Liver (tissue), 9 donors: ENCODE results near the gene SLK. TPM values are rescaled to one million over a fixed set of nuclear protein-coding genes. Genes with fewer than 3 reads are reported as not detected.

Experiments
- DNase-seq: peaks from one replicate; pipeline ENCODE4 v3.0.0-alpha.2; 2017; ENCODE audit warnings: low spot score
- H3K27ac ChIP-seq, 2 donors: one replicate each; pipeline ENCODE4 v1.7.0; 2013; ENCODE audit warnings: inconsistent platforms in 2 of 2, low read length in 2 of 2, control low read depth in 1 of 2, low read depth in 1 of 2, mild to moderate bottlenecking in 1 of 2
- H3K27me3 ChIP-seq, 4 donors: one replicate each; pipeline versions ENCODE4 v1.6.1 to v1.7.0; 2013; ENCODE audit warnings: low read length in 3 of 4, inconsistent platforms in 1 of 4, mild to moderate bottlenecking in 1 of 4, moderate library complexity in 1 of 4; ENCODE audit not compliant: control insufficient read depth in 4 of 4, insufficient read depth in 4 of 4
- H3K36me3 ChIP-seq, 4 donors: one replicate each; pipeline versions ENCODE4 v1.6.1 to v1.7.0; 2013; ENCODE audit warnings: low read length in 3 of 4, mild to moderate bottlenecking in 3 of 4, low read depth in 1 of 4, moderate library complexity in 1 of 4; ENCODE audit not compliant: control insufficient read depth in 4 of 4, insufficient read depth in 3 of 4
- H3K4me1 ChIP-seq, 4 donors: one replicate each; pipeline versions ENCODE4 v1.6.1 to v1.7.0; 2013; ENCODE audit warnings: low read length in 3 of 4, mild to moderate bottlenecking in 3 of 4, moderate library complexity in 1 of 4; ENCODE audit not compliant: control insufficient read depth in 4 of 4, insufficient read depth in 4 of 4
- H3K4me3 ChIP-seq, 3 donors: one replicate each; pipeline versions ENCODE4 v1.6.1 to v1.7.0; 2013; ENCODE audit warnings: low read length in 3 of 3, control low read depth in 1 of 3, low read depth in 1 of 3, mild to moderate bottlenecking in 1 of 3
- H3K9ac ChIP-seq, 2 donors: one replicate each; pipeline ENCODE4 v1.7.0; 2013; ENCODE audit warnings: low read length in 2 of 2, mild to moderate bottlenecking in 2 of 2, moderate library complexity in 2 of 2, control low read depth in 1 of 2, low read depth in 1 of 2
- H3K9me3 ChIP-seq, 4 donors: one replicate each; pipeline versions ENCODE4 v1.6.1 to v1.7.0; 2013; ENCODE audit warnings: low read length in 3 of 4; ENCODE audit not compliant: control insufficient read depth in 4 of 4
- EGR1 ChIP-seq, 2 donors: IDR thresholded peaks; 2 replicates each; pipeline ENCODE4 v1.6.1; 2016 to 2018; ENCODE audit warnings: antibody characterized with exemption in 2 of 2, low read depth in 2 of 2
- FOXA1 ChIP-seq: IDR thresholded peaks from 2 replicates; pipeline ENCODE4 v1.6.1; 2016; ENCODE audit warnings: antibody characterized with exemption
- FOXA2 ChIP-seq: IDR thresholded peaks from 2 replicates; pipeline ENCODE4 v1.6.1; 2016; ENCODE audit warnings: antibody characterized with exemption
- GABPA ChIP-seq, 2 donors: IDR thresholded peaks in 1 of 2; conservative IDR thresholded peaks in 1 of 2; 2 replicates each; pipeline ENCODE4 v1.6.1; 2016; ENCODE audit warnings: antibody characterized with exemption in 2 of 2, mild to moderate bottlenecking in 1 of 2, moderate library complexity in 1 of 2
- HNF4A ChIP-seq, 2 donors: conservative IDR thresholded peaks; 2 replicates each; pipeline ENCODE4 v1.6.1; 2016; ENCODE audit warnings: antibody characterized with exemption in 2 of 2, mild to moderate bottlenecking in 2 of 2
- HNF4G ChIP-seq: IDR thresholded peaks from 2 replicates; pipeline ENCODE4 v1.6.1; 2016; ENCODE audit warnings: antibody characterized with exemption
- JUND ChIP-seq, 2 donors: IDR thresholded peaks; 2 replicates each; pipeline ENCODE4 v1.6.1; 2016; ENCODE audit warnings: antibody characterized with exemption in 2 of 2
- NR2F2 ChIP-seq: IDR thresholded peaks from 2 replicates; pipeline ENCODE4 v1.6.1; 2016; ENCODE audit warnings: antibody characterized with exemption
- RAD21 ChIP-seq, 2 donors: IDR thresholded peaks; 2 replicates each; pipeline ENCODE4 v1.6.1; 2016; ENCODE audit warnings: antibody characterized with exemption in 2 of 2, mild to moderate bottlenecking in 2 of 2
- RXRA ChIP-seq, 2 donors: IDR thresholded peaks; 2 replicates each; pipeline ENCODE4 v1.6.1; 2017 to 2018; ENCODE audit warnings: antibody characterized with exemption in 2 of 2, mild to moderate bottlenecking in 1 of 2
- SP1 ChIP-seq: IDR thresholded peaks from 2 replicates; pipeline ENCODE4 v1.6.1; 2018; ENCODE audit warnings: antibody characterized with exemption, mild to moderate bottlenecking
- TAF1 ChIP-seq: conservative IDR thresholded peaks from 2 replicates; pipeline ENCODE4 v1.6.1; 2016; ENCODE audit warnings: antibody characterized with exemption, mild to moderate bottlenecking
- YY1 ChIP-seq: IDR thresholded peaks from 2 replicates; pipeline ENCODE4 v1.6.1; 2016; ENCODE audit warnings: antibody characterized with exemption, mild to moderate bottlenecking
- WGBS: extraction: QIAGEN DNeasy Blood & Tissue Kit; methylation state at CpG from one replicate; pipeline ENCODE4 v1.1.7; 2013; 5-methylcytosine and 5-hydroxymethylcytosine counted together
- polyA plus RNA-seq, 2 donors: library from polyadenylated mRNA; stranded (reverse) in 1 of 2; unstranded in 1 of 2; fragments of 200-250 nt in 1 of 2; fragments of >200 nt in 1 of 2; fragmentation: Nextera tagmentation in 1 of 2; extraction: Ambion mirVana in 1 of 2; gene quantifications; one replicate each; pipeline versions ENCODE4 v1.2.1 to v1.2.3, GENCODE V29; 2013 to 2015
- total RNA-seq, 2 donors: library from RNA; depleted of rRNA; stranded (reverse); fragments of >200 nt; gene quantifications; one replicate each; pipeline ENCODE4 v1.2.3, GENCODE V29; 2014
- TF ChIP-seq, protein P1 (sequence below): IDR thresholded peaks from 2 replicates; pipeline ENCODE4 v1.6.1; 2016; ENCODE audit warnings: antibody characterized with exemption, mild to moderate bottlenecking
- TF ChIP-seq, protein P2 (sequence below): IDR thresholded peaks from 2 replicates; pipeline ENCODE4 v1.6.1; 2016; ENCODE audit warnings: antibody characterized with exemption
- TF ChIP-seq, protein P3 (sequence below): IDR thresholded peaks from 2 replicates; pipeline ENCODE4 v1.6.1; 2016; ENCODE audit warnings: antibody characterized with exemption
- TF ChIP-seq, protein P4 (sequence below): fragments of 150-350 bp; IDR thresholded peaks from 2 replicates; pipeline ENCODE4 v1.5.1; 2017; ENCODE audit warnings: improper control_type of control experiment, low read depth, low read length; ENCODE audit not compliant: missing input control
- TF ChIP-seq, protein P5 (sequence below): IDR thresholded peaks from 2 replicates; pipeline ENCODE4 v1.6.1; 2016; ENCODE audit warnings: antibody characterized with exemption
- donor health status: healthy.
- donor health status: healthy.
- donor health status: healthy.
- donor health status: healthy.
- donor health status: healthy.

The SLK gene
- total and polyA plus RNA-seq, 4 donors: 3.9 to 20.3 (median 12.4) TPM

DNA sequence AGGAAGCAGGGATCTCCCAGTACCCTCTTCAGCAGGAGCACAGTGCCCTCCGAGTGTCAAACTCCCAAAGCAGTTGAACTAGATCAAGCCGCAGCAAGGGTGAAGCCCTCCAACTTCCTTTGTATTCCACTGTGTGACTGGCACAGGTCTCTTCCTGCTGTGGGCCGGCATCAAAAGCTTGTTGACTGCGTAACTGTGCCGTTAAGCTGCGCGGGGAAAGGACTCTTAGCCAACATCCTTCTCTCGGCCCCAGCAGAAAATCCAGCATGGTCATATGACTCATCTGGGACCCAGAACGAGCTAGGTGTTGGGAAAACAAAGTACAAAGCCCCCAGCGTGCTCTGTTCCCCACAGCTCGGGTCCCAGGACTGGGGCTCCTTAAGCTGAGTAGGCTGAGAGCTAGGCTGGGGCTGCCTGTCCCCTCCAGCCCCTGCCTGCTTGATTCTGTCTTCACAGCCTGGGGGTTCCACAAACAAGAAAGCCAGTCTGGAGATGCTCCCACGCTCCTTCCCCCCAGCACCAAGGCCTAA lies 66.5 kb downstream of the SLK start:
- no peak overlapping the region for H3K9ac ChIP-seq
- WGBS: 79% methylated on average over 12 of the region's 12 CpGs
- no peak overlapping the region for H3K4me3 ChIP-seq
- no peaks in the 10 kb centered on the region for H3K4me1 ChIP-seq
- H3K9me3 ChIP-seq: no peaks in the 10 kb centered on the region
- no peak overlapping the region for H3K27ac ChIP-seq
- no peaks in the 10 kb centered on the region for H3K36me3 ChIP-seq
- no peak for TF ChIP-seq FOXA2
- TF ChIP-seq HNF4A (conservative IDR thresholded peaks at IDR 0.05): no peak
- no peak for TF ChIP-seq EGR1 (IDR thresholded peaks at IDR 0.05; ENCODE audit: low read depth in 2 of 2)
- no peak for TF ChIP-seq JUND (IDR thresholded peaks at IDR 0.05)
- TF ChIP-seq SP1: no peak
- no peak for TF ChIP-seq FOXA1
- TF ChIP-seq, protein P1, sequence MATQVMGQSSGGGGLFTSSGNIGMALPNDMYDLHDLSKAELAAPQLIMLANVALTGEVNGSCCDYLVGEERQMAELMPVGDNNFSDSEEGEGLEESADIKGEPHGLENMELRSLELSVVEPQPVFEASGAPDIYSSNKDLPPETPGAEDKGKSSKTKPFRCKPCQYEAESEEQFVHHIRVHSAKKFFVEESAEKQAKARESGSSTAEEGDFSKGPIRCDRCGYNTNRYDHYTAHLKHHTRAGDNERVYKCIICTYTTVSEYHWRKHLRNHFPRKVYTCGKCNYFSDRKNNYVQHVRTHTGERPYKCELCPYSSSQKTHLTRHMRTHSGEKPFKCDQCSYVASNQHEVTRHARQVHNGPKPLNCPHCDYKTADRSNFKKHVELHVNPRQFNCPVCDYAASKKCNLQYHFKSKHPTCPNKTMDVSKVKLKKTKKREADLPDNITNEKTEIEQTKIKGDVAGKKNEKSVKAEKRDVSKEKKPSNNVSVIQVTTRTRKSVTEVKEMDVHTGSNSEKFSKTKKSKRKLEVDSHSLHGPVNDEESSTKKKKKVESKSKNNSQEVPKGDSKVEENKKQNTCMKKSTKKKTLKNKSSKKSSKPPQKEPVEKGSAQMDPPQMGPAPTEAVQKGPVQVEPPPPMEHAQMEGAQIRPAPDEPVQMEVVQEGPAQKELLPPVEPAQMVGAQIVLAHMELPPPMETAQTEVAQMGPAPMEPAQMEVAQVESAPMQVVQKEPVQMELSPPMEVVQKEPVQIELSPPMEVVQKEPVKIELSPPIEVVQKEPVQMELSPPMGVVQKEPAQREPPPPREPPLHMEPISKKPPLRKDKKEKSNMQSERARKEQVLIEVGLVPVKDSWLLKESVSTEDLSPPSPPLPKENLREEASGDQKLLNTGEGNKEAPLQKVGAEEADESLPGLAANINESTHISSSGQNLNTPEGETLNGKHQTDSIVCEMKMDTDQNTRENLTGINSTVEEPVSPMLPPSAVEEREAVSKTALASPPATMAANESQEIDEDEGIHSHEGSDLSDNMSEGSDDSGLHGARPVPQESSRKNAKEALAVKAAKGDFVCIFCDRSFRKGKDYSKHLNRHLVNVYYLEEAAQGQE: no peak
- TF ChIP-seq, protein P2, sequence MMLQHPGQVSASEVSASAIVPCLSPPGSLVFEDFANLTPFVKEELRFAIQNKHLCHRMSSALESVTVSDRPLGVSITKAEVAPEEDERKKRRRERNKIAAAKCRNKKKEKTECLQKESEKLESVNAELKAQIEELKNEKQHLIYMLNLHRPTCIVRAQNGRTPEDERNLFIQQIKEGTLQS: no peak
- no peak for TF ChIP-seq GABPA (IDR thresholded peaks at IDR 0.05 in 1 of 2, conservative IDR thresholded peaks at IDR 0.05 in 1 of 2)
- TF ChIP-seq YY1: no peak
- TF ChIP-seq, protein P3, sequence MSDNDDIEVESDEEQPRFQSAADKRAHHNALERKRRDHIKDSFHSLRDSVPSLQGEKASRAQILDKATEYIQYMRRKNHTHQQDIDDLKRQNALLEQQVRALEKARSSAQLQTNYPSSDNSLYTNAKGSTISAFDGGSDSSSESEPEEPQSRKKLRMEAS: no peak
- TF ChIP-seq TAF1: no peak
- TF ChIP-seq, protein P4, sequence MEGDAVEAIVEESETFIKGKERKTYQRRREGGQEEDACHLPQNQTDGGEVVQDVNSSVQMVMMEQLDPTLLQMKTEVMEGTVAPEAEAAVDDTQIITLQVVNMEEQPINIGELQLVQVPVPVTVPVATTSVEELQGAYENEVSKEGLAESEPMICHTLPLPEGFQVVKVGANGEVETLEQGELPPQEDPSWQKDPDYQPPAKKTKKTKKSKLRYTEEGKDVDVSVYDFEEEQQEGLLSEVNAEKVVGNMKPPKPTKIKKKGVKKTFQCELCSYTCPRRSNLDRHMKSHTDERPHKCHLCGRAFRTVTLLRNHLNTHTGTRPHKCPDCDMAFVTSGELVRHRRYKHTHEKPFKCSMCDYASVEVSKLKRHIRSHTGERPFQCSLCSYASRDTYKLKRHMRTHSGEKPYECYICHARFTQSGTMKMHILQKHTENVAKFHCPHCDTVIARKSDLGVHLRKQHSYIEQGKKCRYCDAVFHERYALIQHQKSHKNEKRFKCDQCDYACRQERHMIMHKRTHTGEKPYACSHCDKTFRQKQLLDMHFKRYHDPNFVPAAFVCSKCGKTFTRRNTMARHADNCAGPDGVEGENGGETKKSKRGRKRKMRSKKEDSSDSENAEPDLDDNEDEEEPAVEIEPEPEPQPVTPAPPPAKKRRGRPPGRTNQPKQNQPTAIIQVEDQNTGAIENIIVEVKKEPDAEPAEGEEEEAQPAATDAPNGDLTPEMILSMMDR: no peak
- H3K27me3 ChIP-seq: no peaks in the 10 kb centered on the region
- DNase-seq: no peak

DNA sequence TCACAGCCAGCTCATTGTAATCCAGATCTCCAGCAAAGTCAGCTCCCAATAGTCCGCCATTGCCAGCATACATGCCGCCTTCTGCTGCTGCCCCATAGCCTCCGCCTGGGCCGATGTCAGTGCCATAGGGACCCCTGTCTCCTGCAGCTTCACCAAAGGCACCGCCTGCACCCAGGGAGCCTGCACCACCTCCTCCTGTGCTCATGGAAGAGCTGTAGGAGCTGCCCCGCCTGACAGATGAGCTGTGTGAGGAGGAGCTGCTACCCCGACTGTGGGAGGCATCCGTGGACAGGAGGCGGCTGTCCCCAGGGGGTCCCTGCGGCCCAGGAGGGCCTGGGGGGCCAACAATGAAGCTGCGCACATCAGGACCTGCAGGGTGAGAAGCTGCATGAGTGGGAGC lies 67.0 kb downstream of the SLK start:
- 90% methylated on average over 11 of the region's 11 CpGs for WGBS
- Histone ChIP-seq H3K4me3 (no peak overlapping the region), H3K36me3 (no peaks in the 10 kb centered on the region), H3K4me1 (no peaks in the 10 kb centered on the region), H3K27ac (no peak overlapping the region), H3K9me3 (no peaks in the 10 kb centered on the region), H3K27me3 (no peaks in the 10 kb centered on the region), H3K9ac (no peak overlapping the region)
- DNase-seq: no peak
- no peak for TF ChIP-seq GABPA (IDR thresholded peaks at IDR 0.05 in 1 of 2, conservative IDR thresholded peaks at IDR 0.05 in 1 of 2)
- TF ChIP-seq, protein P2: no peak
- TF ChIP-seq RAD21 (IDR thresholded peaks at IDR 0.05): no peak
- TF ChIP-seq NR2F2: no peak
- no peak for TF ChIP-seq SP1
- TF ChIP-seq, protein P5, sequence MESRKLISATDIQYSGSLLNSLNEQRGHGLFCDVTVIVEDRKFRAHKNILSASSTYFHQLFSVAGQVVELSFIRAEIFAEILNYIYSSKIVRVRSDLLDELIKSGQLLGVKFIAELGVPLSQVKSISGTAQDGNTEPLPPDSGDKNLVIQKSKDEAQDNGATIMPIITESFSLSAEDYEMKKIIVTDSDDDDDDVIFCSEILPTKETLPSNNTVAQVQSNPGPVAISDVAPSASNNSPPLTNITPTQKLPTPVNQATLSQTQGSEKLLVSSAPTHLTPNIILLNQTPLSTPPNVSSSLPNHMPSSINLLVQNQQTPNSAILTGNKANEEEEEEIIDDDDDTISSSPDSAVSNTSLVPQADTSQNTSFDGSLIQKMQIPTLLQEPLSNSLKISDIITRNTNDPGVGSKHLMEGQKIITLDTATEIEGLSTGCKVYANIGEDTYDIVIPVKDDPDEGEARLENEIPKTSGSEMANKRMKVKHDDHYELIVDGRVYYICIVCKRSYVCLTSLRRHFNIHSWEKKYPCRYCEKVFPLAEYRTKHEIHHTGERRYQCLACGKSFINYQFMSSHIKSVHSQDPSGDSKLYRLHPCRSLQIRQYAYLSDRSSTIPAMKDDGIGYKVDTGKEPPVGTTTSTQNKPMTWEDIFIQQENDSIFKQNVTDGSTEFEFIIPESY: no peak
- TF ChIP-seq RXRA (IDR thresholded peaks at IDR 0.05): no peak
- TF ChIP-seq, protein P4: no peak
- no peak for TF ChIP-seq TAF1
- no peak for TF ChIP-seq HNF4A (conservative IDR thresholded peaks at IDR 0.05)
- no peak for TF ChIP-seq EGR1 (IDR thresholded peaks at IDR 0.05; ENCODE audit: low read depth in 2 of 2)
- TF ChIP-seq HNF4G: no peak
- TF ChIP-seq YY1: no peak
- no peak for TF ChIP-seq JUND (IDR thresholded peaks at IDR 0.05)
- no peak for TF ChIP-seq FOXA2
- TF ChIP-seq, protein P3: no peak
- TF ChIP-seq FOXA1: no peak
